Suprapubic skin (tissue), 4 donors: ENCODE measurements around the gene C6orf120.

Experiments
- EP300 ChIP-seq: sonication (generic); formaldehyde crosslinking; IDR thresholded peaks from one replicate; pipeline ENCODE4 v1.6.1; 2017; ENCODE audit warnings: antibody characterized with exemption
- POLR2AphosphoS5 ChIP-seq, 3 donors: sonication (generic); formaldehyde crosslinking; IDR thresholded peaks; one replicate each; pipeline ENCODE4 v1.6.1; 2017; ENCODE audit warnings: antibody characterized with exemption in 3 of 3
- TF ChIP-seq, protein P1 (sequence below), 2 donors: fragments of 200-600 bp in 1 of 2; fragments of 450-650 bp in 1 of 2; sonication (generic) in 1 of 2; IDR thresholded peaks; one replicate each; pipeline ENCODE4 v1.5.1; 2016 to 2019; ENCODE audit warnings: antibody characterized with exemption in 2 of 2, mild to moderate bottlenecking in 1 of 2, moderate library complexity in 1 of 2

GRCh38 chr6:169666441-169666840 lies 35.5 kb upstream of the C6orf120 start:
- TF ChIP-seq, protein P1, sequence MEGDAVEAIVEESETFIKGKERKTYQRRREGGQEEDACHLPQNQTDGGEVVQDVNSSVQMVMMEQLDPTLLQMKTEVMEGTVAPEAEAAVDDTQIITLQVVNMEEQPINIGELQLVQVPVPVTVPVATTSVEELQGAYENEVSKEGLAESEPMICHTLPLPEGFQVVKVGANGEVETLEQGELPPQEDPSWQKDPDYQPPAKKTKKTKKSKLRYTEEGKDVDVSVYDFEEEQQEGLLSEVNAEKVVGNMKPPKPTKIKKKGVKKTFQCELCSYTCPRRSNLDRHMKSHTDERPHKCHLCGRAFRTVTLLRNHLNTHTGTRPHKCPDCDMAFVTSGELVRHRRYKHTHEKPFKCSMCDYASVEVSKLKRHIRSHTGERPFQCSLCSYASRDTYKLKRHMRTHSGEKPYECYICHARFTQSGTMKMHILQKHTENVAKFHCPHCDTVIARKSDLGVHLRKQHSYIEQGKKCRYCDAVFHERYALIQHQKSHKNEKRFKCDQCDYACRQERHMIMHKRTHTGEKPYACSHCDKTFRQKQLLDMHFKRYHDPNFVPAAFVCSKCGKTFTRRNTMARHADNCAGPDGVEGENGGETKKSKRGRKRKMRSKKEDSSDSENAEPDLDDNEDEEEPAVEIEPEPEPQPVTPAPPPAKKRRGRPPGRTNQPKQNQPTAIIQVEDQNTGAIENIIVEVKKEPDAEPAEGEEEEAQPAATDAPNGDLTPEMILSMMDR (IDR thresholded peaks at IDR 0.05) = no peak
- TF ChIP-seq EP300 (no peak), POLR2AphosphoS5 (IDR thresholded peaks at IDR 0.05) (no peak)
